ENCODE results near the gene DCST1. TPM values are rescaled to one million over a fixed set of nuclear protein-coding genes. Genes with fewer than 3 reads are reported as not detected.

The DCST1 gene
- total RNA-seq, 1 experiment from 2014 or later, result 0.15 TPM

DNA sequence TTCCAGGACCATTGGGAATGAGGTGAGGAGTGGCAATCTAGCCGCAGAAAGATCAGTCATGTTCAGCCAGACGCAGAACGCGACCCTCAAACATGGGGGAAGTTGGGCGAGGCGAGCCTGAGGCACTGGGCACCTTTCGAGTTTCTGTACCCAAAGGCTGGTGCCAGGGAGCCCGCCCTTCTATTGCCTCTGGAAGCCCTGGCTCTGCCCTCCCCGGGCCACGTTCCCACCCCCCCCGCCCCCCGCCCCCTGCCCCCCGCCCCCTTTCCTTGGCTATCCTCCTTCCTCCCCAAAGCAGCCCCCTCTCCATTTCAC, 33.3 kb upstream of the DCST1 start (continued):
- TF ChIP-seq, protein P1, sequence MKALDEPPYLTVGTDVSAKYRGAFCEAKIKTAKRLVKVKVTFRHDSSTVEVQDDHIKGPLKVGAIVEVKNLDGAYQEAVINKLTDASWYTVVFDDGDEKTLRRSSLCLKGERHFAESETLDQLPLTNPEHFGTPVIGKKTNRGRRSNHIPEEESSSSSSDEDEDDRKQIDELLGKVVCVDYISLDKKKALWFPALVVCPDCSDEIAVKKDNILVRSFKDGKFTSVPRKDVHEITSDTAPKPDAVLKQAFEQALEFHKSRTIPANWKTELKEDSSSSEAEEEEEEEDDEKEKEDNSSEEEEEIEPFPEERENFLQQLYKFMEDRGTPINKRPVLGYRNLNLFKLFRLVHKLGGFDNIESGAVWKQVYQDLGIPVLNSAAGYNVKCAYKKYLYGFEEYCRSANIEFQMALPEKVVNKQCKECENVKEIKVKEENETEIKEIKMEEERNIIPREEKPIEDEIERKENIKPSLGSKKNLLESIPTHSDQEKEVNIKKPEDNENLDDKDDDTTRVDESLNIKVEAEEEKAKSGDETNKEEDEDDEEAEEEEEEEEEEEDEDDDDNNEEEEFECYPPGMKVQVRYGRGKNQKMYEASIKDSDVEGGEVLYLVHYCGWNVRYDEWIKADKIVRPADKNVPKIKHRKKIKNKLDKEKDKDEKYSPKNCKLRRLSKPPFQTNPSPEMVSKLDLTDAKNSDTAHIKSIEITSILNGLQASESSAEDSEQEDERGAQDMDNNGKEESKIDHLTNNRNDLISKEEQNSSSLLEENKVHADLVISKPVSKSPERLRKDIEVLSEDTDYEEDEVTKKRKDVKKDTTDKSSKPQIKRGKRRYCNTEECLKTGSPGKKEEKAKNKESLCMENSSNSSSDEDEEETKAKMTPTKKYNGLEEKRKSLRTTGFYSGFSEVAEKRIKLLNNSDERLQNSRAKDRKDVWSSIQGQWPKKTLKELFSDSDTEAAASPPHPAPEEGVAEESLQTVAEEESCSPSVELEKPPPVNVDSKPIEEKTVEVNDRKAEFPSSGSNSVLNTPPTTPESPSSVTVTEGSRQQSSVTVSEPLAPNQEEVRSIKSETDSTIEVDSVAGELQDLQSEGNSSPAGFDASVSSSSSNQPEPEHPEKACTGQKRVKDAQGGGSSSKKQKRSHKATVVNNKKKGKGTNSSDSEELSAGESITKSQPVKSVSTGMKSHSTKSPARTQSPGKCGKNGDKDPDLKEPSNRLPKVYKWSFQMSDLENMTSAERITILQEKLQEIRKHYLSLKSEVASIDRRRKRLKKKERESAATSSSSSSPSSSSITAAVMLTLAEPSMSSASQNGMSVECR (CRISPR knock-in tag; IDR thresholded peaks at IDR 0.05; ENCODE audit: borderline replicate concordance), result no peak
- TF ChIP-seq, protein P2, sequence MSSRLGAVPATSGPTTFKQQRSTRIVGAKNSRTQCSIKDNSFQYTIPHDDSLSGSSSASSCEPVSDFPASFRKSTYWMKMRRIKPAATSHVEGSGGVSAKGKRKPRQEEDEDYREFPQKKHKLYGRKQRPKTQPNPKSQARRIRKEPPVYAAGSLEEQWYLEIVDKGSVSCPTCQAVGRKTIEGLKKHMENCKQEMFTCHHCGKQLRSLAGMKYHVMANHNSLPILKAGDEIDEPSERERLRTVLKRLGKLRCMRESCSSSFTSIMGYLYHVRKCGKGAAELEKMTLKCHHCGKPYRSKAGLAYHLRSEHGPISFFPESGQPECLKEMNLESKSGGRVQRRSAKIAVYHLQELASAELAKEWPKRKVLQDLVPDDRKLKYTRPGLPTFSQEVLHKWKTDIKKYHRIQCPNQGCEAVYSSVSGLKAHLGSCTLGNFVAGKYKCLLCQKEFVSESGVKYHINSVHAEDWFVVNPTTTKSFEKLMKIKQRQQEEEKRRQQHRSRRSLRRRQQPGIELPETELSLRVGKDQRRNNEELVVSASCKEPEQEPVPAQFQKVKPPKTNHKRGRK (CRISPR knock-in tag; IDR thresholded peaks at IDR 0.05; ENCODE audit: borderline replicate concordance), result no peak
- TF ChIP-seq GABPB1 (CRISPR knock-in tag; IDR thresholded peaks at IDR 0.05), result no peak
- TF ChIP-seq, protein P3, sequence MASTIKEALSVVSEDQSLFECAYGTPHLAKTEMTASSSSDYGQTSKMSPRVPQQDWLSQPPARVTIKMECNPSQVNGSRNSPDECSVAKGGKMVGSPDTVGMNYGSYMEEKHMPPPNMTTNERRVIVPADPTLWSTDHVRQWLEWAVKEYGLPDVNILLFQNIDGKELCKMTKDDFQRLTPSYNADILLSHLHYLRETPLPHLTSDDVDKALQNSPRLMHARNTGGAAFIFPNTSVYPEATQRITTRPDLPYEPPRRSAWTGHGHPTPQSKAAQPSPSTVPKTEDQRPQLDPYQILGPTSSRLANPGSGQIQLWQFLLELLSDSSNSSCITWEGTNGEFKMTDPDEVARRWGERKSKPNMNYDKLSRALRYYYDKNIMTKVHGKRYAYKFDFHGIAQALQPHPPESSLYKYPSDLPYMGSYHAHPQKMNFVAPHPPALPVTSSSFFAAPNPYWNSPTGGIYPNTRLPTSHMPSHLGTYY (CRISPR knock-in tag; IDR thresholded peaks at IDR 0.05), result no peak

DNA sequence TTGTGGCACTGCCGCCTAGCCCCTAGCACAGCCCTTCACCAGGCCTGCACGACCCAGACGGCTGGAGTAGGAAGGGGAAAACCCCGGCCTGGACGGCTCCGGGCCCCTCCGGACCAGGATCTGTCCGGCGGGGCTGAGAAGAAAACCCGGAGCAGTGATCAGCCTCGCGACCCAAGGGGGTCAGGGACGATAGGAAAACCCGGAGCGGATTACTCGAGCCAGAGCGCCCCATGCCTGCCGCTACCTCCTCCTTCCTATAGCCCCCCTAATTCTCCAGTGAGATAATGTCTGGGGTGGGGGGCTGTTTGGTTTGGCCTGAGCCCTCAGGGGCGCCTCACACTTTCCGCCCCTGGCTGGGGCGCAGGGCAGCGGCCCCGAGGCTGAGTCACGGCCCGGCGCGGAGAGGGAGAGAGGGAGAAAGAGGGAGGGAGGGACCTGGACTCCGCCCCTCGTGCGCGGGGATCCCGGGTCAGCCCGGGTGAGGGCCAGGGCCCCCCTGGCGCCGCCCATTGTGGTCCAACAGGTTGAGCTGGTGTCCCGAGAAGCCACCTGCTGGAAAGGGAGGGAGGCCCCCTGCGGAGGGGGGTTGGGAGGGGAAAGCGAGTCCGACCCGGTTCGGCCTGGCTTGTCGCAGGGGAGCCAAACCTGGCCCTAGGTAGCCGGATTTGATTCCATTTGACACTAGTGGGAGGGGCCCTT, 32.7 kb upstream of the DCST1 start:
- ChIA-PET POLR2A (interaction anchor here (0.8 to 13.0 kb wide), 7 partner anchors 15 to 39 kb away, joined by 3 to 176 read pairs (median 21); partner anchors contain the start of genes CKS1B, FLAD1, PYGO2 and SHC1), CTCF (interaction anchor here (0.6 to 10.3 kb wide), 23 partner anchors 8 to 172 kb away, joined by 3 to 176 read pairs (median 10); partner anchors contain the start of genes ADAM15, FLAD1, KRTCAP2 and LENEP)
- DNase-seq (ENCODE audit: low spot score) (peak; percentile 93), ATAC-seq (peak; percentile 54)
- no peaks in the 10 kb centered on the region for H3K9me3 Mint-ChIP-seq
- peak overlapping the region; percentile 63; the same call in 1 of the 2 replicates for H3K27ac Mint-ChIP-seq
- no peaks in the 10 kb centered on the region for H3K36me3 Mint-ChIP-seq
- H3K4me1 Mint-ChIP-seq, result peaks cover 31% of the 10 kb centered on the region
- no peaks in the 10 kb centered on the region; the same call in 1 of the 2 replicates for H3K27me3 Mint-ChIP-seq (ENCODE audit: low read depth)
- peak overlapping the region; percentile 88 for H3K4me3 Mint-ChIP-seq
- TF ChIP-seq HMGA2 (CRISPR knock-in tag; IDR thresholded peaks at IDR 0.05) (0 out of 2 replicates have a peak, but pooled peaks have one; percentile 14), NFE2L1 (CRISPR knock-in tag; IDR thresholded peaks at IDR 0.05) (peak; percentile 13; the same call in 1 of the 2 replicates), ZNF232 (CRISPR knock-in tag; IDR thresholded peaks at IDR 0.05) (0 out of 2 replicates have a peak, but pooled peaks have one; percentile 29), ZNF263 (CRISPR knock-in tag; IDR thresholded peaks at IDR 0.05; ENCODE audit: low read depth) (no peak), ZNF423 (CRISPR knock-in tag; IDR thresholded peaks at IDR 0.05) (peak; percentile 84), FOXK1 (CRISPR knock-in tag; IDR thresholded peaks at IDR 0.05) (0 out of 2 replicates have a peak, but pooled peaks have one; percentile 13), SP1 (CRISPR knock-in tag; conservative IDR thresholded peaks at IDR 0.05) (peak; percentile 82)
- TF ChIP-seq, protein P4, sequence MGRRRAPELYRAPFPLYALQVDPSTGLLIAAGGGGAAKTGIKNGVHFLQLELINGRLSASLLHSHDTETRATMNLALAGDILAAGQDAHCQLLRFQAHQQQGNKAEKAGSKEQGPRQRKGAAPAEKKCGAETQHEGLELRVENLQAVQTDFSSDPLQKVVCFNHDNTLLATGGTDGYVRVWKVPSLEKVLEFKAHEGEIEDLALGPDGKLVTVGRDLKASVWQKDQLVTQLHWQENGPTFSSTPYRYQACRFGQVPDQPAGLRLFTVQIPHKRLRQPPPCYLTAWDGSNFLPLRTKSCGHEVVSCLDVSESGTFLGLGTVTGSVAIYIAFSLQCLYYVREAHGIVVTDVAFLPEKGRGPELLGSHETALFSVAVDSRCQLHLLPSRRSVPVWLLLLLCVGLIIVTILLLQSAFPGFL (CRISPR knock-in tag; IDR thresholded peaks at IDR 0.05; ENCODE audit: borderline replicate concordance), result no peak
- TF ChIP-seq, protein P5, sequence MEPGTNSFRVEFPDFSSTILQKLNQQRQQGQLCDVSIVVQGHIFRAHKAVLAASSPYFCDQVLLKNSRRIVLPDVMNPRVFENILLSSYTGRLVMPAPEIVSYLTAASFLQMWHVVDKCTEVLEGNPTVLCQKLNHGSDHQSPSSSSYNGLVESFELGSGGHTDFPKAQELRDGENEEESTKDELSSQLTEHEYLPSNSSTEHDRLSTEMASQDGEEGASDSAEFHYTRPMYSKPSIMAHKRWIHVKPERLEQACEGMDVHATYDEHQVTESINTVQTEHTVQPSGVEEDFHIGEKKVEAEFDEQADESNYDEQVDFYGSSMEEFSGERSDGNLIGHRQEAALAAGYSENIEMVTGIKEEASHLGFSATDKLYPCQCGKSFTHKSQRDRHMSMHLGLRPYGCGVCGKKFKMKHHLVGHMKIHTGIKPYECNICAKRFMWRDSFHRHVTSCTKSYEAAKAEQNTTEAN (CRISPR knock-in tag; IDR thresholded peaks at IDR 0.05), result no peak
- TF ChIP-seq, protein P6, sequence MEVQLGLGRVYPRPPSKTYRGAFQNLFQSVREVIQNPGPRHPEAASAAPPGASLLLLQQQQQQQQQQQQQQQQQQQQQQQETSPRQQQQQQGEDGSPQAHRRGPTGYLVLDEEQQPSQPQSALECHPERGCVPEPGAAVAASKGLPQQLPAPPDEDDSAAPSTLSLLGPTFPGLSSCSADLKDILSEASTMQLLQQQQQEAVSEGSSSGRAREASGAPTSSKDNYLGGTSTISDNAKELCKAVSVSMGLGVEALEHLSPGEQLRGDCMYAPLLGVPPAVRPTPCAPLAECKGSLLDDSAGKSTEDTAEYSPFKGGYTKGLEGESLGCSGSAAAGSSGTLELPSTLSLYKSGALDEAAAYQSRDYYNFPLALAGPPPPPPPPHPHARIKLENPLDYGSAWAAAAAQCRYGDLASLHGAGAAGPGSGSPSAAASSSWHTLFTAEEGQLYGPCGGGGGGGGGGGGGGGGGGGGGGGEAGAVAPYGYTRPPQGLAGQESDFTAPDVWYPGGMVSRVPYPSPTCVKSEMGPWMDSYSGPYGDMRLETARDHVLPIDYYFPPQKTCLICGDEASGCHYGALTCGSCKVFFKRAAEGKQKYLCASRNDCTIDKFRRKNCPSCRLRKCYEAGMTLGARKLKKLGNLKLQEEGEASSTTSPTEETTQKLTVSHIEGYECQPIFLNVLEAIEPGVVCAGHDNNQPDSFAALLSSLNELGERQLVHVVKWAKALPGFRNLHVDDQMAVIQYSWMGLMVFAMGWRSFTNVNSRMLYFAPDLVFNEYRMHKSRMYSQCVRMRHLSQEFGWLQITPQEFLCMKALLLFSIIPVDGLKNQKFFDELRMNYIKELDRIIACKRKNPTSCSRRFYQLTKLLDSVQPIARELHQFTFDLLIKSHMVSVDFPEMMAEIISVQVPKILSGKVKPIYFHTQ (CRISPR knock-in tag; IDR thresholded peaks at IDR 0.05), result no peak
- TF ChIP-seq, protein P7, sequence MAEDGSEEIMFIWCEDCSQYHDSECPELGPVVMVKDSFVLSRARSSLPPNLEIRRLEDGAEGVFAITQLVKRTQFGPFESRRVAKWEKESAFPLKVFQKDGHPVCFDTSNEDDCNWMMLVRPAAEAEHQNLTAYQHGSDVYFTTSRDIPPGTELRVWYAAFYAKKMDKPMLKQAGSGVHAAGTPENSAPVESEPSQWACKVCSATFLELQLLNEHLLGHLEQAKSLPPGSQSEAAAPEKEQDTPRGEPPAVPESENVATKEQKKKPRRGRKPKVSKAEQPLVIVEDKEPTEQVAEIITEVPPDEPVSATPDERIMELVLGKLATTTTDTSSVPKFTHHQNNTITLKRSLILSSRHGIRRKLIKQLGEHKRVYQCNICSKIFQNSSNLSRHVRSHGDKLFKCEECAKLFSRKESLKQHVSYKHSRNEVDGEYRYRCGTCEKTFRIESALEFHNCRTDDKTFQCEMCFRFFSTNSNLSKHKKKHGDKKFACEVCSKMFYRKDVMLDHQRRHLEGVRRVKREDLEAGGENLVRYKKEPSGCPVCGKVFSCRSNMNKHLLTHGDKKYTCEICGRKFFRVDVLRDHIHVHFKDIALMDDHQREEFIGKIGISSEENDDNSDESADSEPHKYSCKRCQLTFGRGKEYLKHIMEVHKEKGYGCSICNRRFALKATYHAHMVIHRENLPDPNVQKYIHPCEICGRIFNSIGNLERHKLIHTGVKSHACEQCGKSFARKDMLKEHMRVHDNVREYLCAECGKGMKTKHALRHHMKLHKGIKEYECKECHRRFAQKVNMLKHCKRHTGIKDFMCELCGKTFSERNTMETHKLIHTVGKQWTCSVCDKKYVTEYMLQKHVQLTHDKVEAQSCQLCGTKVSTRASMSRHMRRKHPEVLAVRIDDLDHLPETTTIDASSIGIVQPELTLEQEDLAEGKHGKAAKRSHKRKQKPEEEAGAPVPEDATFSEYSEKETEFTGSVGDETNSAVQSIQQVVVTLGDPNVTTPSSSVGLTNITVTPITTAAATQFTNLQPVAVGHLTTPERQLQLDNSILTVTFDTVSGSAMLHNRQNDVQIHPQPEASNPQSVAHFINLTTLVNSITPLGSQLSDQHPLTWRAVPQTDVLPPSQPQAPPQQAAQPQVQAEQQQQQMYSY (CRISPR knock-in tag; IDR thresholded peaks at IDR 0.05), result peak; percentile 99
- TF ChIP-seq, protein P8, sequence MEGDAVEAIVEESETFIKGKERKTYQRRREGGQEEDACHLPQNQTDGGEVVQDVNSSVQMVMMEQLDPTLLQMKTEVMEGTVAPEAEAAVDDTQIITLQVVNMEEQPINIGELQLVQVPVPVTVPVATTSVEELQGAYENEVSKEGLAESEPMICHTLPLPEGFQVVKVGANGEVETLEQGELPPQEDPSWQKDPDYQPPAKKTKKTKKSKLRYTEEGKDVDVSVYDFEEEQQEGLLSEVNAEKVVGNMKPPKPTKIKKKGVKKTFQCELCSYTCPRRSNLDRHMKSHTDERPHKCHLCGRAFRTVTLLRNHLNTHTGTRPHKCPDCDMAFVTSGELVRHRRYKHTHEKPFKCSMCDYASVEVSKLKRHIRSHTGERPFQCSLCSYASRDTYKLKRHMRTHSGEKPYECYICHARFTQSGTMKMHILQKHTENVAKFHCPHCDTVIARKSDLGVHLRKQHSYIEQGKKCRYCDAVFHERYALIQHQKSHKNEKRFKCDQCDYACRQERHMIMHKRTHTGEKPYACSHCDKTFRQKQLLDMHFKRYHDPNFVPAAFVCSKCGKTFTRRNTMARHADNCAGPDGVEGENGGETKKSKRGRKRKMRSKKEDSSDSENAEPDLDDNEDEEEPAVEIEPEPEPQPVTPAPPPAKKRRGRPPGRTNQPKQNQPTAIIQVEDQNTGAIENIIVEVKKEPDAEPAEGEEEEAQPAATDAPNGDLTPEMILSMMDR (IDR thresholded peaks at IDR 0.05), result no peak
